H1 (cell line): ENCODE measurements around the gene SERINC4. TPM values are rescaled to one million over a fixed set of nuclear protein-coding genes. Genes with fewer than 3 reads are reported as not detected.

Experiments used
- CTCF ChIA-PET: fragments of 300-600 bp; sonication (Branson Sonifier 250); formaldehyde crosslinking; loops from one replicate; lab custom pipeline; 2021; ENCODE audit not compliant: partially characterized antibody; lab: Charles Lee
- POLR2A ChIA-PET: fragments of 300-600 bp; sonication (Branson Sonifier 250); formaldehyde crosslinking; loops from one replicate; lab custom pipeline; 2021; ENCODE audit warnings: inconsistent platforms; ENCODE audit not compliant: partially characterized antibody; lab: Charles Lee
- DNase-seq, 2 experiments: peaks; one replicate each; pipeline versions ENCODE4 v3.0.0 to v3.0.0-alpha.2; 2010 to 2022; ENCODE audit warnings: low spot score in 2 of 2, low read depth in 1 of 2, mixed read lengths in 1 of 2
- FAIRE-seq: peaks from 2 replicates; lab custom pipeline; 2011; peaks lifted over from hg19 to GRCh38; lab: Jason Lieb, UNC
- H2AFZ ChIP-seq: 2 replicates; pipeline ENCODE4 v1.8.1; 2012; ENCODE audit warnings: low read length, inconsistent platforms
- H2AK5ac ChIP-seq: 2 replicates; pipeline ENCODE4 v1.6.1; 2013; ENCODE audit warnings: low read depth, low read length
- H2BK120ac ChIP-seq: replicated peaks from 2 replicates; pipeline ENCODE3; 2013; ENCODE audit warnings: low read depth, low read length, inconsistent platforms
- H2BK12ac ChIP-seq: 2 replicates; pipeline ENCODE4 v1.6.1; 2013; ENCODE audit warnings: low read depth, low read length
- H2BK15ac ChIP-seq: 2 replicates; pipeline ENCODE4 v1.6.1; 2013; ENCODE audit warnings: low read length
- H2BK20ac ChIP-seq: 2 replicates; pipeline ENCODE4 v1.6.1; 2013; ENCODE audit warnings: low read length
- H2BK5ac ChIP-seq: 2 replicates; pipeline ENCODE4 v1.6.1; 2013; ENCODE audit warnings: low read depth, low read length
- H3K14ac ChIP-seq: 2 replicates; pipeline ENCODE4 v1.6.1; 2013; ENCODE audit warnings: inconsistent platforms; ENCODE audit not compliant: insufficient read length
- H3K18ac ChIP-seq: 2 replicates; pipeline ENCODE4 v1.6.1; 2013; ENCODE audit warnings: low read length; ENCODE audit errors: extremely low read depth
- H3K23ac ChIP-seq: 2 replicates; pipeline ENCODE4 v1.6.1; 2013; ENCODE audit warnings: inconsistent platforms; ENCODE audit not compliant: insufficient read length
- H3K23me2 ChIP-seq: 2 replicates; pipeline ENCODE4 v1.6.1; 2013; ENCODE audit warnings: low read depth, low read length
- H3K27ac ChIP-seq: 2 replicates; pipeline ENCODE4 v1.6.1; 2011; ENCODE audit warnings: low read depth, low read length, inconsistent platforms
- H3K27me3 ChIP-seq, 4 experiments: replicated peaks in 1 of 4; 1 replicate in 1 of 4; 2 replicates in 3 of 4; pipeline versions ENCODE4 v1.6.1 to v1.8.1; 2011 to 2013; ENCODE audit warnings: low read length in 3 of 4, mild to moderate bottlenecking in 3 of 4, inconsistent platforms in 2 of 4, mixed read lengths in 2 of 4, moderate library complexity in 1 of 4; ENCODE audit not compliant: control insufficient read depth in 3 of 4, insufficient read depth in 3 of 4; ENCODE audit errors: extremely low read depth in 1 of 4
- H3K36me3 ChIP-seq, 4 experiments: 2 replicates each; pipeline versions ENCODE4 v1.6.1 to v1.8.1; 2011 to 2013; ENCODE audit warnings: mild to moderate bottlenecking in 4 of 4, low read length in 3 of 4, moderate library complexity in 2 of 4, control low read depth in 1 of 4, inconsistent platforms in 1 of 4; ENCODE audit not compliant: insufficient read depth in 4 of 4, control insufficient read depth in 2 of 4
- H3K4ac ChIP-seq: replicated peaks from 2 replicates; pipeline ENCODE3; 2013; ENCODE audit warnings: low read length, low read depth, mixed read lengths, inconsistent platforms; ENCODE audit not compliant: insufficient read length
- H3K4me1 ChIP-seq, 4 experiments: replicated peaks in 1 of 4; 1 replicate in 1 of 4; 2 replicates in 3 of 4; pipeline versions ENCODE4 v1.6.1 to v1.8.1; 2011 to 2013; ENCODE audit warnings: low read length in 3 of 4, inconsistent platforms in 2 of 4, mixed read lengths in 1 of 4; ENCODE audit not compliant: insufficient read depth in 4 of 4, control insufficient read depth in 3 of 4
- H3K4me2 ChIP-seq, 2 experiments: 2 replicates each; pipeline versions ENCODE4 v1.6.1 to v1.8.1; 2011 to 2013; ENCODE audit warnings: low read depth in 2 of 2, low read length in 2 of 2, control low read depth in 1 of 2, inconsistent platforms in 1 of 2, mild to moderate bottlenecking in 1 of 2; ENCODE audit not compliant: insufficient read depth in 1 of 2
- H3K4me3 ChIP-seq, 4 experiments: fragments of 200-600, 300-600 bp in 1 of 4; sonication (generic), shearing (Covaris generic), sonication (Bioruptor Twin) in 1 of 4; 2 replicates each; pipeline versions ENCODE4 v1.5.1 to v1.8.1; 2011 to 2016; ENCODE audit warnings: low read length in 4 of 4, low read depth in 3 of 4, control low read depth in 2 of 4, inconsistent platforms in 2 of 4, mild to moderate bottlenecking in 2 of 4, mixed read lengths in 1 of 4, moderate library complexity in 1 of 4; ENCODE audit not compliant: insufficient read depth in 2 of 4; ENCODE audit errors: extremely low read depth in 1 of 4
- H3K56ac ChIP-seq: replicated peaks from 2 replicates; pipeline ENCODE3; 2013; ENCODE audit warnings: low read depth, mild to moderate bottlenecking, mixed read lengths, low read length, inconsistent platforms; ENCODE audit not compliant: insufficient read length
- H3K79me1 ChIP-seq: 2 replicates; pipeline ENCODE4 v1.6.1; 2013; ENCODE audit warnings: low read depth, low read length, control low read depth
- H3K79me2 ChIP-seq, 2 experiments: 2 replicates each; pipeline versions ENCODE4 v1.6.1 to v1.8.1; 2012 to 2013; ENCODE audit warnings: low read length in 2 of 2, mild to moderate bottlenecking in 2 of 2, inconsistent platforms in 1 of 2; ENCODE audit not compliant: insufficient read depth in 2 of 2, control insufficient read depth in 1 of 2
- H3K9ac ChIP-seq, 4 experiments: replicated peaks in 1 of 4; 1 replicate in 1 of 4; 2 replicates in 3 of 4; pipeline versions ENCODE4 v1.6.1 to v1.8.1; 2011 to 2013; ENCODE audit warnings: low read depth in 3 of 4, low read length in 3 of 4, control low read depth in 2 of 4, mild to moderate bottlenecking in 2 of 4, moderate library complexity in 2 of 4, inconsistent platforms in 1 of 4; ENCODE audit errors: extremely low read depth in 1 of 4
- H3K9me3 ChIP-seq, 2 experiments: 2 replicates each; pipeline versions ENCODE4 v1.6.1 to v1.8.1; 2012 to 2013; ENCODE audit warnings: mild to moderate bottlenecking in 2 of 2, moderate library complexity in 2 of 2, control low read depth in 1 of 2, inconsistent platforms in 1 of 2, low read depth in 1 of 2, low read length in 1 of 2, mixed read lengths in 1 of 2; ENCODE audit not compliant: insufficient read depth in 2 of 2
- H4K20me1 ChIP-seq, 2 experiments: replicated peaks in 1 of 2; 2 replicates each; pipeline versions ENCODE3 to v1.8.1; 2011 to 2013; ENCODE audit warnings: inconsistent platforms in 2 of 2, low read length in 2 of 2, mild to moderate bottlenecking in 1 of 2; ENCODE audit not compliant: insufficient read depth in 2 of 2, control insufficient read depth in 1 of 2
- H4K5ac ChIP-seq: 2 replicates; pipeline ENCODE4 v1.6.1; 2013; ENCODE audit warnings: low read length, low read depth, mixed read lengths, inconsistent platforms; ENCODE audit not compliant: insufficient read length
- H4K8ac ChIP-seq: 2 replicates; pipeline ENCODE4 v1.8.0; 2013; ENCODE audit warnings: mild to moderate bottlenecking, moderate library complexity, low read length, inconsistent platforms; ENCODE audit not compliant: insufficient read depth; ENCODE audit errors: extremely low read depth
- H4K91ac ChIP-seq: replicated peaks from 2 replicates; pipeline ENCODE3; 2013; ENCODE audit warnings: low read length, mixed read lengths, inconsistent platforms; ENCODE audit not compliant: insufficient read length
- RAD21 ChIP-seq, 2 experiments: IDR thresholded peaks in 1 of 2; conservative IDR thresholded peaks in 1 of 2; 2 replicates each; pipeline ENCODE4 v1.6.1; 2011; ENCODE audit warnings: low read depth in 2 of 2, low read length in 2 of 2, improper control_type of control experiment in 1 of 2, inconsistent platforms in 1 of 2, mild to moderate bottlenecking in 1 of 2, moderate library complexity in 1 of 2
- SRF ChIP-seq: IDR thresholded peaks from 2 replicates; pipeline ENCODE4 v1.6.1; 2011; ENCODE audit warnings: mild to moderate bottlenecking, low read depth, low read length, moderate library complexity
- WGBS, 2 experiments: shearing (Covaris generic) in 1 of 2; methylation state at CpG; one replicate each; pipeline versions ENCODE4 v1.1.6 to v1.1.7; 2013 to 2015; ENCODE audit warnings: low lambda C conversion rate in 2 of 2, mixed read lengths in 2 of 2, inconsistent platforms in 1 of 2, low coverage in 1 of 2, missing lambda C conversion rate in 1 of 2; ENCODE audit not compliant: insufficient replicate concordance in 2 of 2, insufficient coverage in 1 of 2, insufficient read length in 1 of 2; ENCODE audit errors: extremely low coverage in 1 of 2, missing lambda C conversion rate in 1 of 2; 5-methylcytosine and 5-hydroxymethylcytosine counted together
- polyA plus RNA-seq, 7 experiments: library from polyadenylated mRNA; depleted of rRNA in 3 of 7; stranded (reverse) in 5 of 7; unstranded in 2 of 7; fragments of >200 nt in 5 of 7; fragments of 200-250 nt in 2 of 7; gene quantifications; 1 replicate in 5 of 7; 2 replicates in 1 of 7; 4 replicates in 1 of 7; pipeline versions ENCODE4 v1.2.1 to v1.2.3, GENCODE V29; 2011 to 2013; ENCODE audit warnings: missing spikeins in 2 of 7, mixed read lengths in 2 of 7
- total RNA-seq: library from RNA; stranded (reverse); fragmentation: NEBNext Ultra II Directional; extraction: Animal tissue kit (Norgen Biotek cat#: 25700); gene quantifications from 2 replicates; pipeline ENCODE4 v1.2.1, GENCODE V29; 2021
- TF ChIP-seq, protein P1 (sequence below), 3 experiments: IDR thresholded peaks; 1 replicate in 2 of 3; 2 replicates in 1 of 3; pipeline versions ENCODE4 v1.5.1 to v1.6.1; 2011; ENCODE audit warnings: low read length in 3 of 3, mild to moderate bottlenecking in 3 of 3, inconsistent platforms in 2 of 3, low read depth in 1 of 3, moderate library complexity in 1 of 3; ENCODE audit not compliant: insufficient read depth in 1 of 3; ENCODE audit errors: control extremely low read depth in 1 of 3

Gene SERINC4
- total and polyA plus RNA-seq, 2 of the 8 experiments (the other 6 are each of a cell fraction or from before 2014, with no cell fraction given), result 0.08 TPM; not detected in 1

DNA sequence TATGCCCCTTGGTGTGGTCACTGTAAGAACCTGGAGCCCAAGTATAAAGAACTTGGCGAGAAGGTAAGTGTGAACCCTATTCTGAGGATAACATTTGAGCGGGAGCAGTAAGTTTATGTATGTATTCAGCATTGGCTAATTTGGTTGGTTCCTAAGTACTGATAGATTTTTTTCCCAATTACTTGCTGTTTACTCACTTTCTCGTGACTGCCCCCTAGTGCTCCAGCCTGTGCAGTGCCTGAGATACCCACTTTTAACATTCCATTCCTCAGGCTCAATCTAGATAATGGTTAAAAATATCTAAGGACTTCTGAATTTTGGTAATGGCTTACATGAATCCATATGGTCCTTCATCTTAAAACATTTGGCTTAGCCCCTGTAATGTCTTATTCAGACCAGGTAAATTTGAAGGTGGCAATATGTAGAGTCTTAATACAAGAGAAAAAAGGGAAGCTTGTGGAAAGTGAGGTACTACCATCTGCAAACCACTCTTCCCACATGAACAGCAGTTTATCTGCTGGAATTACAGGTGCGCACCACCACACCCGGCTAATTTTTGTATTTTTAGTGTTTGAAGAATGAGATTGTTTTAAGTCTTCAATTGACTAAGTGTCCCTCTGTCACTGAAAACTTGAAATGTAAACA lies 30.3 kb downstream of the SERINC4 start:
- no peak overlapping the region for H3K23ac ChIP-seq
- H3K4me3 ChIP-seq, result no peak overlapping the region
- no peak overlapping the region for H2BK12ac ChIP-seq
- no peaks in the 10 kb centered on the region for H3K9me3 ChIP-seq
- H2AFZ ChIP-seq, result no peak overlapping the region
- H3K79me2 ChIP-seq, result no peaks in the 10 kb centered on the region
- no peaks in the 10 kb centered on the region for H3K4me1 ChIP-seq
- H3K14ac ChIP-seq, result no peak overlapping the region
- no peak overlapping the region for H2AK5ac ChIP-seq
- H4K20me1 ChIP-seq, result peaks cover 0 to 6% of the 10 kb centered on the region in 2 experiments
- no peak overlapping the region for H3K18ac ChIP-seq
- H2BK5ac ChIP-seq, result no peak overlapping the region
- H3K9ac ChIP-seq, result no peak overlapping the region
- H3K4ac ChIP-seq, result no peak overlapping the region
- TF ChIP-seq SRF (no peak), RAD21 (IDR thresholded peaks at IDR 0.05 in 1 of 2, conservative IDR thresholded peaks at IDR 0.05 in 1 of 2; ENCODE audit: low read depth in 2 of 2, low read length in 2 of 2) (peak; percentile 38 to 53; a peak in 3 of 4 replicates)
- TF ChIP-seq, protein P1, sequence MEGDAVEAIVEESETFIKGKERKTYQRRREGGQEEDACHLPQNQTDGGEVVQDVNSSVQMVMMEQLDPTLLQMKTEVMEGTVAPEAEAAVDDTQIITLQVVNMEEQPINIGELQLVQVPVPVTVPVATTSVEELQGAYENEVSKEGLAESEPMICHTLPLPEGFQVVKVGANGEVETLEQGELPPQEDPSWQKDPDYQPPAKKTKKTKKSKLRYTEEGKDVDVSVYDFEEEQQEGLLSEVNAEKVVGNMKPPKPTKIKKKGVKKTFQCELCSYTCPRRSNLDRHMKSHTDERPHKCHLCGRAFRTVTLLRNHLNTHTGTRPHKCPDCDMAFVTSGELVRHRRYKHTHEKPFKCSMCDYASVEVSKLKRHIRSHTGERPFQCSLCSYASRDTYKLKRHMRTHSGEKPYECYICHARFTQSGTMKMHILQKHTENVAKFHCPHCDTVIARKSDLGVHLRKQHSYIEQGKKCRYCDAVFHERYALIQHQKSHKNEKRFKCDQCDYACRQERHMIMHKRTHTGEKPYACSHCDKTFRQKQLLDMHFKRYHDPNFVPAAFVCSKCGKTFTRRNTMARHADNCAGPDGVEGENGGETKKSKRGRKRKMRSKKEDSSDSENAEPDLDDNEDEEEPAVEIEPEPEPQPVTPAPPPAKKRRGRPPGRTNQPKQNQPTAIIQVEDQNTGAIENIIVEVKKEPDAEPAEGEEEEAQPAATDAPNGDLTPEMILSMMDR (IDR thresholded peaks at IDR 0.05; ENCODE audit: control extremely low read depth in 1 of 3, insufficient read depth in 1 of 3, low read depth in 1 of 3, low read length in 3 of 3), result peak; percentile 19 to 85 (median 55)
- no peak overlapping the region for H4K5ac ChIP-seq
- no peaks in the 10 kb centered on the region for H3K79me1 ChIP-seq
- no peak overlapping the region for H2BK120ac ChIP-seq
- DNase-seq (peak; percentile 34 to 79), FAIRE-seq (no peak)
- H3K56ac ChIP-seq, result no peak overlapping the region
- 71% methylated on average over 5 of the region's 5 CpGs; no CpG with 5 or more reads in 1 of the 2 experiments for WGBS, 2 experiments
- H3K27me3 ChIP-seq, result no peaks in the 10 kb centered on the region
- ChIA-PET CTCF (interaction anchor here (0.6 to 3.1 kb wide), 9 partner anchors 9 to 308 kb away, joined by 3 to 24 read pairs (median 5); partner anchors contain the start of gene SERF2), POLR2A (interaction anchor here (0.5 to 0.9 kb wide), 2 partner anchors 8 to 50 kb away, joined by 3 read pairs; no protein-coding TSS in a partner anchor)
- H3K23me2 ChIP-seq, result no peaks in the 10 kb centered on the region
- H2BK20ac ChIP-seq, result no peak overlapping the region
- no peak overlapping the region for H4K91ac ChIP-seq
- no peak overlapping the region for H3K27ac ChIP-seq
- no peak overlapping the region for H4K8ac ChIP-seq
- no peak overlapping the region for H3K4me2 ChIP-seq
- no peak overlapping the region for H2BK15ac ChIP-seq
- H3K36me3 ChIP-seq, result peaks cover 49 to 90% (median 72%) of the 10 kb centered on the region in 4 experiments
